Small intestine (tissue), 7 donors: ENCODE measurements around the gene ELOA. TPM values are rescaled to one million over a fixed set of nuclear protein-coding genes. Genes with fewer than 3 reads are reported as not detected.
A peak's percentile ranks its signal among the peaks of the same experiment; 100 is the strongest.

Experiments
- DNase-seq, 2 donors: peaks; one replicate each; pipeline versions ENCODE4 v3.0.0 to v3.0.0-alpha.2; 2013
- FAIRE-seq: peaks from 2 replicates; lab custom pipeline; 2012; peaks lifted over from hg19 to GRCh38; lab: Jason Lieb, UNC
- H3K27ac ChIP-seq, 3 donors: one replicate each; pipeline ENCODE4 v1.5.1; 2013; ENCODE audit warnings: low read length in 2 of 3, mild to moderate bottlenecking in 2 of 3, control low read depth in 1 of 3, inconsistent platforms in 1 of 3, low read depth in 1 of 3, moderate library complexity in 1 of 3
- H3K27me3 ChIP-seq, 3 donors: one replicate each; pipeline ENCODE4 v1.6.1; 2013; ENCODE audit warnings: low read length in 3 of 3, inconsistent platforms in 1 of 3; ENCODE audit not compliant: control insufficient read depth in 3 of 3, insufficient read depth in 3 of 3
- H3K36me3 ChIP-seq, 3 donors: one replicate each; pipeline ENCODE4 v1.6.1; 2013; ENCODE audit warnings: low read length in 3 of 3, inconsistent platforms in 1 of 3, low read depth in 1 of 3, mild to moderate bottlenecking in 1 of 3, moderate library complexity in 1 of 3; ENCODE audit not compliant: control insufficient read depth in 3 of 3, insufficient read depth in 2 of 3
- H3K4me1 ChIP-seq, 3 donors: one replicate each; pipeline ENCODE4 v1.6.1; 2013; ENCODE audit warnings: low read length in 2 of 3, inconsistent platforms in 1 of 3, low read depth in 1 of 3, mild to moderate bottlenecking in 1 of 3, moderate library complexity in 1 of 3; ENCODE audit not compliant: control insufficient read depth in 3 of 3, insufficient read depth in 2 of 3
- H3K4me3 ChIP-seq, 3 donors: one replicate each; pipeline ENCODE4 v1.5.1; 2013; ENCODE audit warnings: low read length in 3 of 3, control low read depth in 1 of 3, inconsistent platforms in 1 of 3, low read depth in 1 of 3, mild to moderate bottlenecking in 1 of 3, moderate library complexity in 1 of 3
- H3K9me3 ChIP-seq, 2 donors: one replicate each; pipeline ENCODE4 v1.6.1; 2013; ENCODE audit warnings: low read depth in 1 of 2, low read length in 1 of 2; ENCODE audit not compliant: control insufficient read depth in 2 of 2, insufficient read depth in 1 of 2
- WGBS, 3 donors: extraction: QIAGEN DNeasy Blood & Tissue Kit; methylation state at CpG; one replicate each; pipeline ENCODE4 v1.1.7; 2013; 5-methylcytosine and 5-hydroxymethylcytosine counted together
- polyA plus RNA-seq, 4 donors: library from polyadenylated mRNA; stranded (reverse) in 3 of 4; unstranded in 1 of 4; fragments of 200-250 nt in 3 of 4; fragments of 120-200 nt in 1 of 4; gene quantifications; one replicate each; pipeline versions ENCODE4 v1.2.1 to v1.2.3, GENCODE V29; 2013
- donor health status: healthy with polysubstance abuse.
- donor health status: control.
- donor health status: control.
- donor health status: Bipolar disorder and iron deficiency.
- donor health status: healthy.

The ELOA gene
- polyA plus RNA-seq, 4 donors, result 8.4 to 25.2 (median 11.7) TPM

DNA sequence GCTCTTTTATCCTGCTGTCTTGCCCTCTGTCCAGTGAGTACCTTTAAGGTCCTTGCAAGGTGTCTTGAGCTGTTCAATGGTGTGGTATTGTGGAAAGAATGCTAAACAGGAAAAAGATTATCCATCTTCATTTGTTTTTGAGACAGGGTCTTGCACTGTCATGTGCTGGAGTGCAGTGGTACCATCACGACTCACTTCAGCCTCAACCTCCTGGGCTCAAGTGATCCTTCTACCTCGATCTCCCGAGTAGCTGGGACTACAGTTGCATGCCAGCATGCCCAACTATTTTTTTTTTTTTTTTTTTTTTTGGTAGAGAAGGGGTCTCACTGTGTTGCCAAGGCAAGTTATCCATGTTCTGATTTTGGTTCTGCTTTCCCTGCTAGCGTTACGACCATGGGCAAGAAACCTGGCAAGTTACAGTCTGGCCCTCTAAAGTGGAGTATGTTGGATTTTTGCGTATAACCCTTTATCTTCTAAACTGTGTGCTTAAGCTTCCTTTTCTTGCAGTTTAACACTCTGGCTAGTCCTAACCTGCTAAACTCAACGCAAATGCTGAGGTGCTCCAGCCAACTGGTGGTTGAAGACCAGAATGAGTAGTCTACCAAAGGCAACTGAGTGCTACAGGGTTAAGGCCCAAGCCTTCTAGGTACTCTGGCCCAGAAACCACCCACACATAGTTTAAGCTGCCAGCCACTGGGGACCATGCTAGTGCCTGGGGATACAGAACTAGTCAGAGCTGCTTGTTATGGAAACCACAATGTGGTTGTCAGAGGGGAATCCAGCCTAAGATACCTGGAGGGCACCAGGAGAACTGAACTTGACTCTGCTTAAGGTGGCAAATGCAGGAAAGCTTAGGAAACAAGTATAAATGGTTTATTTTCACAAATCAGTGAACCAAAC, 43.7 kb upstream of the ELOA start:
- no peaks in the 10 kb centered on the region for H3K27me3 ChIP-seq
- peaks cover 0 to 12% (median 0%) of the 10 kb centered on the region in 3 donors for H3K4me1 ChIP-seq
- H3K9me3 ChIP-seq, result no peaks in the 10 kb centered on the region
- WGBS, 3 donors, result 81 to 85% (median 84%) methylated on average over 7 of the region's 7 CpGs
- H3K36me3 ChIP-seq, result peaks cover 19 to 56% (median 29%) of the 10 kb centered on the region in 3 donors
- FAIRE-seq, result no peak
- no peak for DNase-seq
- no peak overlapping the region for H3K4me3 ChIP-seq
- no peak overlapping the region for H3K27ac ChIP-seq

DNA sequence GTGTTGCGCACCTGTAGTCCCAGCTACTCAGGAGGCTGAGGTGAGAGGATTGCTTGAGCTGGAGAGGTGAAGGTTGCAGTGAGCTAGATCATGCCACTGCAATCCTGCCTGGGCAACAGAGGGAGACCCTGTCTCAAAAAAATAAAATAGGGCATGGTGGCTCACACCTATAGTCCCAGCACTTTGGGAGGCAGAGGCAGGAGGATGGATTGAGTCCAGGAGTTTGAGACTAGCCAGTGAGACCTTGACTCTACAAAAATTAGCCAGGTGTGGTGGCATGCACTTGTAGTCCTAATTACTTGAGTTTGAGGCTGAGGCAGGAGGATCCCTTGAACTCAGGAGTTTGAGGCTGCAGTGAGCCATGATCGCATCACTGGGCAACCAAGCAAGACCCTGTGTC, 42.0 kb upstream of the ELOA start:
- DNase-seq, result no peak
- Histone ChIP-seq H3K4me3 (no peak overlapping the region), H3K27ac (no peak overlapping the region), H3K36me3 (peaks cover 21 to 54% (median 21%) of the 10 kb centered on the region in 3 donors), H3K9me3 (no peaks in the 10 kb centered on the region), H3K4me1 (no peaks in the 10 kb centered on the region), H3K27me3 (no peaks in the 10 kb centered on the region)
- WGBS, 3 donors, result 91 to 98% (median 96%) methylated on average over 2 of the region's 2 CpGs
- FAIRE-seq, result no peak

DNA sequence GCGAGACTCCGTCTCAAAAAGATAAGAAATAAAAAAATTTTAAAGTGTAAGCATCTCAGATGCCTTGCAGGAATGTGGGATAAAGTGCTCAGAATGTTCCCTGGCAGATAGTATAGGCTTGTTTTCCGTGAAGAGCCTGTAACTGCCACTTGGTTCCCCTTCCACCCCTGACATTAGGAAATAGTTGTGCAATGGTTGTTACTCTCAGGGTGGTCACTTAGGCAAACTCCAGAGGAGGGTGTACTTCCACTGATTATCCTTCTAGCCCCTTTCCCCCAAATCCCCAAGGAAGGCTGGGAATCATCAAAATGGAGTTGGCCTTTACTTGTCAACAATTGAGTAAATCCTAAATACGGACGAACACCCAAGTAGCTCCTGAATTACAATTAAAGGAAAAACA, 41.3 kb upstream of the ELOA start:
- no peaks in the 10 kb centered on the region for H3K9me3 ChIP-seq
- FAIRE-seq (no peak), DNase-seq (no peak)
- H3K27me3 ChIP-seq, result no peaks in the 10 kb centered on the region
- no peak overlapping the region for H3K27ac ChIP-seq
- no peaks in the 10 kb centered on the region for H3K4me1 ChIP-seq
- peaks cover 21 to 50% (median 21%) of the 10 kb centered on the region in 3 donors for H3K36me3 ChIP-seq
- no peak overlapping the region for H3K4me3 ChIP-seq
- 78 to 89% (median 81%) methylated on average over 5 of the region's 5 CpGs for WGBS, 3 donors

DNA sequence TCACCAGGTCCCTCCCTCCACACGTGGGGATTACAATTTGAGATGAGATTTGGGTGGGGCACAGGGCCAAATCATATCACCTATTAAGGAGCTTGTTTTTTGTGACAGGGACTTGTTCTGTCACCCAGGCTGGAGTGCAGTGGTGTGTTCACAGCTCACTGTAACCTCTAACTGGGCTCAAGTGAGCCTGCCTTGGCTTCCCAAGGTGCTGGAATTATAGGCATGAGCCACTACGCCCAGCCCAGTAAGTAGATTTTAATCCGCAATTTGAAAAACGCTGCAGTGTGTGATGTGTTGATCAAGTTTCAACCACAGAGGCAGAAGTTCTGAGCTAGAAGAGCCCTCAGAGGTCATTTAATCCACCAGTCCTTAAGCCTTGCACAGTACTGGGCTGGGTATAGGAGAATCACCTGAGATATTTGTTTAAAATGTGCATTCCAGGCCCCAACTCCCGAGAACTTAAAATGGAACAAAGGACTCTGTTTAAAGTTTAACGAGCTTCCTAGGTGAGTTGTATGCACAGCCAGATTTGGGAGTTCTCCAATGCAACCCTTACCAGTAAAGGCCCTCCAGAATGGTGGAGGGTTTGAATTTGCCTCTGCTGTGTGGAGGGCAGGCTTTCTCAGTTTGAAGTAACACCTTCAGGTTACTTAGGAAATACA, 38.3 kb upstream of the ELOA start:
- no peaks in the 10 kb centered on the region for H3K9me3 ChIP-seq
- no peak overlapping the region for H3K27ac ChIP-seq
- DNase-seq, result no peak
- H3K27me3 ChIP-seq, result no peaks in the 10 kb centered on the region
- peaks cover 8 to 43% (median 11%) of the 10 kb centered on the region in 3 donors for H3K36me3 ChIP-seq
- no peak for FAIRE-seq
- H3K4me3 ChIP-seq, result no peak overlapping the region
- no peaks in the 10 kb centered on the region for H3K4me1 ChIP-seq
- WGBS, 3 donors, result 59 to 77% (median 65%) methylated on average over 6 of the region's 6 CpGs

DNA sequence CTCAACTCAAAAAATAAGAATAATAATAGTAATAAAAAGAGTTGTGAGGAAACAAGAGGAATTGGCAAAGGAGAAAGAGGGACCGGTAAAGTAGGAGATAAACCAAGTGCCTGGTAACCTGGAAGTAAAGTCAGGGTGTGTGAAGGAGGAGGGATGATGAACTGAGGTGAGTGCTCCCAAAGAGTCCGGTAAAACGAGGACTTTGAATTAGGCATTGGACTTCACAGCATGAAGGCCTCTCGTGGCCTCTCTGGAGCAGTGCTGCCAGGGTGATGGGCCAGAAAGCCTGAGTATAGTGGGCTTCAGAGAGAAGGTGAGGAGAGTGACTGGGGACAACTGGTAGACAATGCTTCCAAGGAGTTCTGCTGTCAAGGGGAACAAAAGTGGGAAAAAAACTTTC, 34.0 kb upstream of the ELOA start:
- H3K27me3 ChIP-seq, result no peaks in the 10 kb centered on the region
- peaks cover 1 to 24% (median 7%) of the 10 kb centered on the region in 3 donors for H3K36me3 ChIP-seq
- DNase-seq (no peak), FAIRE-seq (no peak)
- no peaks in the 10 kb centered on the region for H3K9me3 ChIP-seq
- no peak overlapping the region for H3K4me3 ChIP-seq
- no peak overlapping the region for H3K27ac ChIP-seq
- no peaks in the 10 kb centered on the region for H3K4me1 ChIP-seq
- 91 to 94% (median 93%) methylated on average over 4 of the region's 4 CpGs for WGBS, 3 donors

DNA sequence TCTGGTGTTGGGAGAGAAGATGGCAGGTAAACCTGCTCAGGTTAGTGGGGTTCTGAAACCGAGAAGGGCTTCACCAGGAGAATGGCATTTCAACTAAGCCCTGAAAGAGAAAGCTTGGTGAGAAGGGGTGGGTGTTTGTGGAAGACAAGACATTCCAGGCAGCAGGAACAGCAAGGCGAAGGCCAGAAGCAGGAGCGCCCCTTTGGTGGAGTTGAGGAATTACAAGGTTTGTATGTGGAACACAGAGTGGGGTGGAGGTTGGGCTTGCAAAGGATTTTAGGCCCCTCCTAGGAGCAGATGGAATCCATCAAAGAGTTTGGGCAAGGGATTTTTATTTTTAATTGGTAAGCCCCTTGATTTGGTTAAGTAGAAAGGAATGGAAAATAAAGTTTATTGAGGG, 24.8 kb upstream of the ELOA start:
- H3K27me3 ChIP-seq, result no peaks in the 10 kb centered on the region
- no peak overlapping the region for H3K27ac ChIP-seq
- no peaks in the 10 kb centered on the region for H3K4me1 ChIP-seq
- DNase-seq (peak; percentile 24), FAIRE-seq (no peak)
- H3K36me3 ChIP-seq, result peaks cover 0 to 3% (median 2%) of the 10 kb centered on the region in 3 donors
- no peak overlapping the region for H3K4me3 ChIP-seq
- WGBS, 3 donors, result 71 to 95% (median 82%) methylated on average over 3 of the region's 3 CpGs
- no peaks in the 10 kb centered on the region for H3K9me3 ChIP-seq

DNA sequence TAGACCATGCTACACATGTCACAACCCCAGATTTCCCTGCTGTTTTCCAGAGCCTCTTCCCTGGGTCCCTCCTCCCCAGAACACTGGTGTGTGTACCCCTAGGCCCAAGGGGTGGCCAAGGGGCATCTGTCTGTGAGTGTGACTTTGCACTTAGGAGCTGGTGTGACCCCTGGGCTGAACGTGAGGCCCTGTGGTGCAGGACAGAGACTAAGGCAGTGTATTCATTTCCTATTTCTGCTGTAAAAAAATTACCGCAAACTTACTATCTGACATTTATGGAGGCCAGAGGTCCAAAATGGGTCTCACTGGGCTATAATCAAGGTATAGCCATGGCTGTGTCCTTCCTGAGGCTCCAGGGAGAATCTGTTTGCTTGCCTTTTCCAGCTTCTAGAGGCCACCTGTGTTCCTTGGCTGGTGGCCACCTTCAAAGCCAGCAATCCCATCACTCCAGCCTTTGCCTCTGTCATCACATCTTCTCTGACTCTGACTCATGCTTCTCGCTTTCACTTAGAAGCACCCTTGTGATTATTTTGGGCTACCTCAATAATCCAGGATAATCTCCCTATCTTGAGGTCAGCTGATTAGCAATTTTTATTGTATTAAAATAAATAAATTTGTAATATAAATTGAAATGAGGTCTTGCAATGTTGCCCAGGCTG, 24.0 kb upstream of the ELOA start:
- peaks cover 0 to 3% (median 2%) of the 10 kb centered on the region in 3 donors for H3K36me3 ChIP-seq
- no peak overlapping the region for H3K4me3 ChIP-seq
- WGBS, 3 donors, result 69 to 82% (median 80%) methylated on average over 3 of the region's 3 CpGs
- H3K27me3 ChIP-seq, result no peaks in the 10 kb centered on the region
- no peak for FAIRE-seq
- no peaks in the 10 kb centered on the region for H3K9me3 ChIP-seq
- H3K4me1 ChIP-seq, result no peaks in the 10 kb centered on the region
- DNase-seq, result no peak
- no peak overlapping the region for H3K27ac ChIP-seq

DNA sequence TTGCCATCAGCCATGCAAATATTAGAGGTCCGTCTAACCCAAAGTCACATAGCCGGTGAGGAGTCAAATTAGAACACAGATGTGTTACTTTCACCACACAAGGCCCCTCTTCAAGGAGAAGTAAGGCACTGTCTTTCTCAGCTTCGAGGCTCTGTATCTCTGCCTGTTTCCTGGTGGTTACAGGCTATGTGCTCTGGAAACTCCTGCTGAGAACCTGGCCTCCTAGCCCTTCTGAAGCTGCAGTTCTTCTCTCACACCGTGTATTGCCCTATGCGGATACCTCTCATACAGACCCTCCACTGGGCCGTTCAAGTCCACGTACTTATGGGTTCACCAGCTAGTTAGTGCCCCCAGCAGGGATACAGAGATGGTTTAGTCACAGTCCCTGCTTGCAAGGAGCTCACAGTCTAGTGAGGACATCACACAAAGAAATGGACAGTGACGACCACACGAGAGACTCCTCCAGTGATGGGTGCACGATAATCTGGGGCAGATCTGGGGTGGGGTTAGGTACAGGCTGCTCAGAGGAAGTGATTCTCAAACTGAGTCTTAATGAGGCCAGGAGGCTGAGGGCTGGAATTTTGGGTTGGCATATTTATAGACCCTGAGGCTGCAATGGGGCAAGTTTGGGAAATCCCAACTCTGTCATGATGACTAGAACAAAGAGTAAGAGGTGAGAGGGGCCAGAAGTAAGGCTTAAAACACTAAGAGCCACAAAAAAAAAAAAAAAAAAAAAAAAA, 22.8 kb upstream of the ELOA start:
- Histone ChIP-seq H3K36me3 (peaks cover 0 to 3% (median 2%) of the 10 kb centered on the region in 3 donors), H3K27ac (no peak overlapping the region), H3K27me3 (no peaks in the 10 kb centered on the region), H3K4me3 (no peak overlapping the region), H3K9me3 (no peaks in the 10 kb centered on the region), H3K4me1 (no peaks in the 10 kb centered on the region)
- DNase-seq (no peak), FAIRE-seq (no peak)
- WGBS, 3 donors, result 69 to 80% (median 73%) methylated on average over 10 of the region's 10 CpGs
